ENCODE results near the gene ERN1. TPM values are rescaled to one million over a fixed set of nuclear protein-coding genes. Genes with fewer than 3 reads are reported as not detected.

The ERN1 gene
- total and polyA plus RNA-seq, 2 of the 8 experiments (the other 6 are each of a cell fraction or from before 2014, with no cell fraction given), result 1.8 to 3.9 TPM

- Histone ChIP-seq H2BK12ac (ENCODE audit: low read depth, low read length) (peak overlapping the region; percentile 92; the same call in 1 of the 2 replicates), H3K4me1 (replicated peaks in 1 of 4; ENCODE audit: control insufficient read depth in 3 of 4, insufficient read depth in 4 of 4, low read length in 3 of 4) (no peaks in the 10 kb centered on the region), H3K4ac (replicated peaks; ENCODE audit: insufficient read length, low read depth, low read length) (no peak overlapping the region), H3K9ac (replicated peaks in 1 of 4; ENCODE audit: extremely low read depth in 1 of 4, low read depth in 3 of 4, low read length in 3 of 4) (peak overlapping the region in 3 of 4 experiments; percentile 25 to 42 (median 34); a peak in 5 of 7 replicates), H4K20me1 (replicated peaks in 1 of 2; ENCODE audit: control insufficient read depth in 1 of 2, insufficient read depth in 2 of 2, low read length in 2 of 2) (no peaks in the 10 kb centered on the region), H3K14ac (ENCODE audit: insufficient read length) (no peak overlapping the region), H4K5ac (ENCODE audit: insufficient read length, low read depth, low read length) (peak overlapping the region; percentile 34), H3K4me3 (ENCODE audit: extremely low read depth in 1 of 4, insufficient read depth in 2 of 4, low read depth in 3 of 4, low read length in 4 of 4) (peak overlapping the region; percentile 27 to 79 (median 50)), H3K18ac (ENCODE audit: extremely low read depth, low read length) (peak overlapping the region; percentile 71), H3K79me1 (ENCODE audit: low read depth, low read length) (no peaks in the 10 kb centered on the region), H3K27ac (ENCODE audit: low read depth, low read length) (no peak overlapping the region), H3K79me2 (ENCODE audit: control insufficient read depth in 1 of 2, insufficient read depth in 2 of 2, low read length in 2 of 2) (no peaks in the 10 kb centered on the region), H2AFZ (ENCODE audit: low read length) (peak overlapping the region; percentile 61; the same call in 1 of the 2 replicates), H2AK5ac (ENCODE audit: low read depth, low read length) (0 out of 2 replicates have a peak overlapping the region, but pooled peaks have one; percentile 78), H2BK120ac (replicated peaks; ENCODE audit: low read depth, low read length) (no peak overlapping the region), H3K9me3 (ENCODE audit: insufficient read depth in 2 of 2, low read depth in 1 of 2, low read length in 1 of 2) (no peaks in the 10 kb centered on the region), H2BK5ac (ENCODE audit: low read depth, low read length) (no peak overlapping the region), H3K23ac (ENCODE audit: insufficient read length) (no peak overlapping the region), H4K8ac (ENCODE audit: extremely low read depth, insufficient read depth, low read length) (peak overlapping the region; percentile 92), H3K36me3 (ENCODE audit: control insufficient read depth in 2 of 4, insufficient read depth in 4 of 4, low read length in 3 of 4) (no peaks in the 10 kb centered on the region; a peak in 1 of 8 replicates), H2BK15ac (ENCODE audit: low read length) (peak overlapping the region; percentile 65; the same call in 1 of the 2 replicates), H3K56ac (replicated peaks; ENCODE audit: insufficient read length, low read depth, low read length) (peak overlapping the region; percentile 67), H3K27me3 (replicated peaks in 1 of 4; ENCODE audit: control insufficient read depth in 3 of 4, extremely low read depth in 1 of 4, insufficient read depth in 3 of 4, low read length in 3 of 4) (peaks cover 0 to 21% (median 11%) of the 10 kb centered on the region in 4 experiments; a peak in 6 of 7 replicates), H3K4me2 (ENCODE audit: insufficient read depth in 1 of 2, low read depth in 2 of 2, low read length in 2 of 2) (peak overlapping the region; percentile 87 to 88), H4K91ac (replicated peaks; ENCODE audit: insufficient read length, low read length) (no peak overlapping the region), H2BK20ac (ENCODE audit: low read length) (no peak overlapping the region), H3K23me2 (ENCODE audit: low read depth, low read length) (peaks cover 6% of the 10 kb centered on the region; the same call in 1 of the 2 replicates)
- FAIRE-seq, result no peak
- DNase-seq (ENCODE audit: low read depth in 1 of 2, low spot score in 2 of 2), result no peak
- TF ChIP-seq TAF7 (optimal IDR thresholded peaks at IDR 0.05; ENCODE audit: borderline replicate concordance, low read depth, low read length), result peak; percentile 33
- peak; percentile 50 for TF ChIP-seq KDM4A (IDR thresholded peaks at IDR 0.05; ENCODE audit: low read depth, low read length, severe bottlenecking)
- TF ChIP-seq CHD1 (IDR thresholded peaks at IDR 0.05; ENCODE audit: low read depth, low read length), result no peak
- 0 out of 2 replicates have a peak, but pooled peaks have one; percentile 9 for TF ChIP-seq E2F6 (IDR thresholded peaks at IDR 0.05)
- TF ChIP-seq POLR2AphosphoS5 (IDR thresholded peaks at IDR 0.05; ENCODE audit: low read depth, low read length), result no peak
- CTCF ChIA-PET (ENCODE audit: partially characterized antibody), result interaction anchor here (0.7 to 14.4 kb wide), 18 partner anchors 10 to 242 kb away, joined by 3 to 238 read pairs (median 4); partner anchors contain the start of gene GH1
- POLR2A ChIA-PET (ENCODE audit: partially characterized antibody), result interaction anchor here (0.6 to 10.5 kb wide), 12 partner anchors 9 to 272 kb away, joined by 3 to 164 read pairs (median 4); partner anchors contain the start of gene TEX2
- WGBS, 2 experiments (ENCODE audit: extremely low coverage in 1 of 2, insufficient coverage in 1 of 2, insufficient read length in 1 of 2, insufficient replicate concordance in 2 of 2, low coverage in 1 of 2, low lambda C conversion rate in 2 of 2, missing lambda C conversion rate in 1 of 2), result 36% methylated on average over 21 of the region's 24 CpGs; no CpG with 5 or more reads in 1 of the 2 experiments
Measured at GRCh38 chr17:64130559-64131001, 636 bp upstream of the ERN1 start.
